Heart left ventricle (tissue), 16 donors: ENCODE results near the gene PCSK4. TPM values are rescaled to one million over a fixed set of nuclear protein-coding genes. Genes with fewer than 3 reads are reported as not detected.

Source experiments
- ATAC-seq, 4 donors: fragments of 200-7000 bp; cut with Tn5 transposase; one replicate each; pipeline ENCODE4 v1.9.1; 2020 to 2022; ENCODE audit warnings: moderate library complexity in 4 of 4, mild to moderate bottlenecking in 3 of 4, moderate number of reproducible peaks in 1 of 4
- DNase-seq, 5 donors: peaks; one replicate each; pipeline ENCODE4 v3.0.0-alpha.2; 2020
- H3K27ac ChIP-seq, 12 donors: fragments of 200-600 bp; sonication (generic) in 4 of 12; one replicate each; pipeline versions ENCODE4 v1.5.0 to v1.8.0; 2016 to 2022; ENCODE audit warnings: mild to moderate bottlenecking in 2 of 12
- H3K27me3 ChIP-seq, 9 donors: fragments of 200-600 bp; sonication (generic) in 2 of 9; one replicate each; pipeline versions ENCODE4 v1.5.1 to v1.8.0; 2016 to 2022; ENCODE audit warnings: mild to moderate bottlenecking in 3 of 9
- H3K36me3 ChIP-seq, 9 donors: fragments of 200-600 bp; sonication (generic) in 2 of 9; one replicate each; pipeline versions ENCODE4 v1.5.0 to v1.8.0; 2018 to 2022; ENCODE audit warnings: mild to moderate bottlenecking in 2 of 9
- H3K4me1 ChIP-seq, 12 donors: fragments of 200-600 bp; sonication (generic) in 4 of 12; one replicate each; pipeline versions ENCODE4 v1.5.0 to v1.8.0; 2016 to 2022; ENCODE audit warnings: mild to moderate bottlenecking in 3 of 12
- H3K4me3 ChIP-seq, 12 donors: fragments of 200-600 bp; sonication (generic) in 4 of 12; one replicate each; pipeline versions ENCODE4 v1.5.0 to v1.8.0; 2017 to 2022; ENCODE audit warnings: mild to moderate bottlenecking in 9 of 12, moderate library complexity in 4 of 12
- H3K9me3 ChIP-seq, 12 donors: fragments of 200-600 bp; sonication (generic) in 4 of 12; one replicate each; pipeline versions ENCODE4 v1.5.0 to v1.8.0; 2016 to 2022; ENCODE audit warnings: mild to moderate bottlenecking in 1 of 12
- POLR2A ChIP-seq, 2 donors: fragments of 450-650 bp; IDR thresholded peaks; one replicate each; pipeline ENCODE4 v1.6.1; 2017; ENCODE audit warnings: antibody characterized with exemption in 2 of 2, mild to moderate bottlenecking in 2 of 2, moderate library complexity in 2 of 2
- WGBS, 4 donors: extraction: QIAGEN DNeasy Blood & Tissue Kit in 2 of 4; methylation state at CpG; one replicate each; pipeline versions ENCODE4 v1.1.5 to v1.1.7; 2013 to 2018; 5-methylcytosine and 5-hydroxymethylcytosine counted together
- intact Hi-C, 10 donors: fragments of 100-400 bp; cut with DNase I; formaldehyde crosslinking; loops; one replicate each; pipeline versions ENCODE4 v1.11.1 to v1.14.2; 2022
- polyA plus RNA-seq, 2 donors: library from polyadenylated mRNA; stranded (reverse); fragments of 200-250 nt; gene quantifications; one replicate each; pipeline ENCODE4 v1.2.3, GENCODE V29; 2013
- total RNA-seq, 9 donors: library from RNA; depleted of rRNA in 2 of 9; stranded (reverse); fragments of >200 nt in 2 of 9; fragmentation: NEBNext Ultra II Directional in 3 of 9; extraction: Animal tissue kit (Norgen Biotek cat#: 25700) in 3 of 9; gene quantifications; one replicate each; pipeline versions ENCODE4 v1.1.0 to v1.2.4, GENCODE V29; 2016 to 2023
- TF ChIP-seq, protein P1 (sequence below), 12 donors: fragments of 200-600 bp; sonication (generic) in 4 of 12; IDR thresholded peaks; one replicate each; pipeline versions ENCODE4 v1.5.0 to v1.8.0; 2018 to 2022; ENCODE audit warnings: antibody characterized with exemption in 12 of 12, mild to moderate bottlenecking in 5 of 12
- donor health status: ischemic (EF 13 %, LVEDD 7.1; RV severe dilation, severe dysfunction).
- donor health status: healthy with polysubstance abuse.
- donor health status: DM: no; HTN: yes; CAD: no.
- donor health status: DM: no; HTN: no; CAD: no.
- donor health status: ischemic (EF 25% LVEDD 6.9; RV normal size, moderate dysfunction).
- donor health status: ischemic (EF 25% LVEDD 5.7; RV mildly dilated, moderate dysfunction).
- donor health status: healthy.
- donor health status: DM: yes; HTN: yes; CAD: no.
- donor health status: ischemic (EF 35%, LVEDD 5.7; RV mildly dilated, moderate dysfunction).
- donor health status: nonischemic (EF 11% LVEDD 7.7; RV severe dilation, severe dysfunction).
- donor health status: DM: yes; HTN: yes; CAD: no.
- donor health status: PGD.
- donor health status: ischemic (EF 29% LVEDD 5.4; RV normal size, mild dysfunction).
- donor health status: nonischemic (EF 23%, LVEDD 6.1; RV moderate dilation, normal function).

PCSK4 gene
- total and polyA plus RNA-seq, 11 donors: 0.31 to 1.9 (median 1.2) TPM

DNA sequence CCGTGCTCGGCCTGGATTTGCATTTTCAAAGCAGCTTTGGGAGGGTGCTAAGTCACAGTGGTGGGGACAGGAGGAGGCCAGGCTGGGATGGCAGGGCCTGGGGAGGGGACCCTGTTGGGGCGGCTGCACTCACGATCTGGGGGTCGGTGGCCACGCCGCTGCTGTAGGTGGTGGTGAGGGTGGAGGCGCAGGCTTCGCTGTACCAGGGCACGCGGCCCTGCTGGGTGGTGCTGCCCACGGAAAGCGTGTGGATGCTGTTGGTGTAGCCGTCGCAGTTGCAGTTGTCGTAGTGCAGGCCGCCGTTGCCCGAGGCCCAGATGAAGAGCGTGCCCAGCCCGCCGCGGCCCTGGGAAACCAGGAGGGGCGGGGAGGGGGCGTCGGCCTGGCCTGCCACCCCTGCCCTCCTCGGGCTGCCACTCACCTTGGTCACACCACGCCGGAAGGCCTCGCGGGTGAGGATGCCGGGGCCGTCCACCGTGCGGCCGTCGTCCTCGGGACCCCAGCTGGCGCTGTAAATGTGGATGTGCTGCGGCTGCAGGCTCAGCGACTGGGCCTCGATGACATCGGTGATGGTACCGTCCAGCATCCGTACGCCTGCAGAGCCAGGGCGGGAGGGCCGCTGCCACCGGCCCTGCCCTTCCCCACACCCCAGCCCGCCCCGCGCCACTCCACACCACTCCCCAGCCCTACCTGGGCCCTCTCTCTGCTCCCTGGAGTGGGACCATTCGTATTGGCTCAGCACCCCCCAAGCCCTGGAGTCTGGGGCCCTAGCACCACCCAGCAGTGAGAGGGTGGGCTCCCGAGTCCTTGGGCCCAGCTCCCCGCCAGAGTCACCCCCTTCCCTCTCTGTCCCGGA, 3.2 kb downstream of the PCSK4 start:
- Histone ChIP-seq H3K4me3 (no peak overlapping the region), H3K27ac (no peak overlapping the region), H3K4me1 (peaks cover 3 to 20% (median 14%) of the 10 kb centered on the region in 12 donors), H3K27me3 (peaks cover 0 to 6% (median 0%) of the 10 kb centered on the region in 9 donors), H3K9me3 (no peaks in the 10 kb centered on the region), H3K36me3 (no peaks in the 10 kb centered on the region)
- WGBS, 4 donors: 91 to 94% (median 93%) methylated on average over 45 to 56 of the region's 56 CpGs
- intact Hi-C loops: no loop called here
- no peak for ATAC-seq
- TF ChIP-seq, protein P1, sequence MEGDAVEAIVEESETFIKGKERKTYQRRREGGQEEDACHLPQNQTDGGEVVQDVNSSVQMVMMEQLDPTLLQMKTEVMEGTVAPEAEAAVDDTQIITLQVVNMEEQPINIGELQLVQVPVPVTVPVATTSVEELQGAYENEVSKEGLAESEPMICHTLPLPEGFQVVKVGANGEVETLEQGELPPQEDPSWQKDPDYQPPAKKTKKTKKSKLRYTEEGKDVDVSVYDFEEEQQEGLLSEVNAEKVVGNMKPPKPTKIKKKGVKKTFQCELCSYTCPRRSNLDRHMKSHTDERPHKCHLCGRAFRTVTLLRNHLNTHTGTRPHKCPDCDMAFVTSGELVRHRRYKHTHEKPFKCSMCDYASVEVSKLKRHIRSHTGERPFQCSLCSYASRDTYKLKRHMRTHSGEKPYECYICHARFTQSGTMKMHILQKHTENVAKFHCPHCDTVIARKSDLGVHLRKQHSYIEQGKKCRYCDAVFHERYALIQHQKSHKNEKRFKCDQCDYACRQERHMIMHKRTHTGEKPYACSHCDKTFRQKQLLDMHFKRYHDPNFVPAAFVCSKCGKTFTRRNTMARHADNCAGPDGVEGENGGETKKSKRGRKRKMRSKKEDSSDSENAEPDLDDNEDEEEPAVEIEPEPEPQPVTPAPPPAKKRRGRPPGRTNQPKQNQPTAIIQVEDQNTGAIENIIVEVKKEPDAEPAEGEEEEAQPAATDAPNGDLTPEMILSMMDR (IDR thresholded peaks at IDR 0.05): no peak
- TF ChIP-seq POLR2A (IDR thresholded peaks at IDR 0.05): no peak
- DNase-seq: peak in 1 of 5 donors; percentile 17

DNA sequence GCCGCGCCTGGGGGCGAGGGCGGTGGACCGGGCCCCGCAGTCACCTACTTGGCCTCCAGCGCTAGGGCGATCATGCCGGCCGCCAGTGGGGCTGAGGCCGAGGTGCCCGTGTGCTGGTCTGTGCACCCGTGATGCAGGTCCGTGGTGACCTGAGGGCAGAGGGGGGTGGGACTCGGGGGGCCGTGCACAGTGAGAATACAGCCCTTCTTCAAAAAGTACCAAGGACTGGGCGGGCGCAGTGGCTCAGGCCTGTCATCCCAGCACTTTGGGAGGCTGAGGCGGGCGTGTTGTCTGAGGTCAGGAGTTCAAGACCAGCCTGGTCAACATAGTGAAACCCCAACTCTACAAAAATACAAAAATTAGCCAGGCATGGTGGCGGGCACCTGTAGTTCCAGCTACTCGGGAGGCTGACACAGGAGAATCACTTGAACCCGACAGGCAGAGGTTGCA, 6.1 kb downstream of the PCSK4 start:
- DNase-seq: peak in 1 of 5 donors; percentile 16
- Histone ChIP-seq H3K4me3 (no peak overlapping the region), H3K9me3 (no peaks in the 10 kb centered on the region), H3K36me3 (no peaks in the 10 kb centered on the region), H3K27me3 (no peaks in the 10 kb centered on the region), H3K4me1 (peaks cover 0 to 6% (median 5%) of the 10 kb centered on the region in 12 donors), H3K27ac (no peak overlapping the region)
- TF ChIP-seq, protein P1 (IDR thresholded peaks at IDR 0.05): no peak
- no peak for TF ChIP-seq POLR2A (IDR thresholded peaks at IDR 0.05)
- WGBS, 4 donors: 88 to 92% (median 90%) methylated on average over 20 to 23 of the region's 23 CpGs
- intact Hi-C loops: no loop called here
- no peak for ATAC-seq

DNA sequence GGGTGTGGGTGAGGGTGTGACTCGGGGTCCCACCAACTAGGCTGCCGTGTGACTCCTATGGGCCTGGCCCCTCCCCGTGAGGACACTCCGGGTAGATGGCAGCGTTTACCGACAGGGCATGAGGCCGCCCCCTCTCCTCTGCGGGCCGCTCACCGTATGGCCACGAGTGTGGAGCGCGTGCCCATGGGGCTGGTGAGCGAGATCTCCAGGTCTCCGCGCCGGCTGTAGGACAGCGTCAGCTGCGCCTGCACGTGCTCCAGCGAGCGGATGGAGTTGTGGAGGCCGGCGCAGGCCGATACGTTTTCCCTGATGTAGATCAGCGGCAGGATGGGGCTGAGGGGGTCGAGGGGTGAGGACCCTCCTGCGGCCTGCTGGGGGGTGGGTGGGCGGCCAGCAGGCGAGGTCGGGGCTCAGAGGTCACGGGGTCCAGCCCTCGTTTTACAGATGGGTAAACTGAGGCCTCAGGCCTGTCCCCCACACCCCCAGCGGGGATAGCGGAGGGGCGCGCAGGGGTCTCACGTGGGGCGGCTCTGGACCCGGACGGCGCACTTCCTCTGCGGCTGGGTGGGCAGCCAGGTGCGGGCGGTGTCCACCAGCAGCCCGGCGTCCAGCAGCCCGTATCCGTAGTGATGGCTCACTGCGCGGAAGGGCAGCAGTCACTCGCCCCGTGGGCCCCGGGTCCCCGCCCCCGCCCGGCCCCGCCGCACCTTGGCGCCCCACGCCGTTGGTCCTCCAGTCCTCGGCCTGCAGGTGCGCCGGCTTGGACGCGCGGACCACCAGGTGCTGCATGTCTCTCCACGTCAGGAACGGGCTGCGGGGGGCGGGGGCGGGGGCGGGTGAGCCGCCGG, 6.8 kb downstream of the PCSK4 start:
- peak in 2 of 5 donors; percentile 16 to 61 for DNase-seq
- 89 to 95% (median 90%) methylated on average over 33 to 77 of the region's 77 CpGs for WGBS, 4 donors
- H3K27ac ChIP-seq: no peak overlapping the region
- intact Hi-C loops: no loop called here
- no peaks in the 10 kb centered on the region for H3K36me3 ChIP-seq
- TF ChIP-seq, protein P1 (IDR thresholded peaks at IDR 0.05): no peak
- no peak for TF ChIP-seq POLR2A (IDR thresholded peaks at IDR 0.05)
- no peak overlapping the region for H3K4me3 ChIP-seq
- peaks cover 0 to 10% (median 9%) of the 10 kb centered on the region in 12 donors for H3K4me1 ChIP-seq
- ATAC-seq: no peak
- no peaks in the 10 kb centered on the region for H3K9me3 ChIP-seq
- no peaks in the 10 kb centered on the region for H3K27me3 ChIP-seq
